GM12892 (cell line): Measurements from ENCODE around the gene TEKT3.

Source experiments
- POLR2AphosphoS5 ChIP-seq: IDR thresholded peaks from 2 replicates; pipeline ENCODE4 v1.6.1; 2011; ENCODE audit warnings: low read depth, low read length, control low read depth
- TAF1 ChIP-seq: IDR thresholded peaks from 2 replicates; pipeline ENCODE4 v1.6.1; 2011; ENCODE audit warnings: low read depth, mild to moderate bottlenecking, control low read depth, low read length, borderline replicate concordance

DNA sequence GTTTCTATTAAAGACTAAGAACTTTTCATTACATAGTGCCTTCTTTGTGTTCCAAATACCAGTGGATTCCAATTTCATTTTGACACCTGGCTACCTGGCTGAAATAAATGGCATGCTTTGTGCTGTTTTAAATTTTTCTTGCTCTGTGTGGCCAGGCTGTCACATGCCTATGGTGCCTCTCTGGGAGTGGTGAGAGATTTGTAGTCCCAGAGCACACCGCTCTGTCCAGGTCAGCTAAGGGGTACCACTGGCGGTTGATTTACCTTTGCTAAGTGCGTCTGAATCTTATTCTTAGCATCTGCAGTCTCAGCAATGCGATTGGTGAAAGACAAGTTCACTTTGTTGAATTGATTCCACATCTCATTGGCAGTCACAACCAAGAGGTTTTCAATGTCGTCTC is 29.4 kb downstream of the TEKT3 start:
- TF ChIP-seq TAF1 = no peak
- no peak for TF ChIP-seq POLR2AphosphoS5
